ENCODE data around the gene EMC9.
"Not testable (repeated sequence)": the region's sequence is repeated elsewhere in the genome, so short reads cannot be mapped to it uniquely, and the experiment has no call there.

EMC9 gene

DNA sequence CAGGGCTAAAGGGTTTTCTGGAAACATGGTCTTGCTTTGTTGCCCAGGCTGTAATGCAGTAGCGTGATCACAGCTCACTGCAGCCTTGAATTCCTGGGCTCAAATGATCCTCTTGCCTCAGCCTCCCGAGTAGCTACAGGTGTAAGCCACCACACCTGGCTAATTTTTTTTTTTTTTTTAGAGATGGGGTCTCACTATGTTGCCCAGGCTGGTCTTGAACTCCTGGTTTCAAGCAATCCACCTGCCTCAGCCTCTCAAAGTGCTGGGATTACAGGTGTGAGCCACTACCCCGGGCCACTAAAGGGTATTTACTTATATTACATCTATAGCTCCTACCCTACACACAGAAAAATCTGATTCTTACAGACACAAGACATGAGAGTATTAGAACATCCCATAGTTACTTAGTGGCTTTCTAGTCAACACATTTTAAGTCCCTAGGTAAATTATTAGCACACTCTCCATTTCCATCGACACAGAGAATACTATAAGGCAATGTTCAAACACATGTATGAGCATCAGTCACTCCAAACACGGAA is 33.0 kb downstream of the EMC9 start:
- DNase-seq (ENCODE audit: low read depth, low spot score): no peak

GRCh38 chr14:24106672-24107271 is 34.6 kb downstream of the EMC9 start:
- DNase-seq (ENCODE audit: low read depth, low spot score): no peak

GRCh38 chr14:24105609-24106239 is 35.7 kb downstream of the EMC9 start:
- not testable (repeated sequence) for DNase-seq (ENCODE audit: low read depth, low spot score)

DNA sequence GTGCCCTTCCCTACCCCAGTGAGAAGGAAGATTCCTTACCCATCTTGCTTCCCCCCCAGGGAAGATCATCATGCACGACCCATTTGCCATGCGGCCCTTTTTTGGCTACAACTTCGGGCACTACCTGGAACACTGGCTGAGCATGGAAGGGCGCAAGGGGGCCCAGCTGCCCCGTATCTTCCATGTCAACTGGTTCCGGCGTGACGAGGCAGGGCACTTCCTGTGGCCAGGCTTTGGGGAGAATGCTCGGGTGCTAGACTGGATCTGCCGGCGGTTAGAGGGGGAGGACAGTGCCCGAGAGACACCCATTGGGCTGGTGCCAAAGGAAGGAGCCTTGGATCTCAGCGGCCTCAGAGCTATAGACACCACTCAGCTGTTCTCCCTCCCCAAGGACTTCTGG is 37.9 kb downstream of the EMC9 start:
- no peak for DNase-seq (ENCODE audit: low read depth, low spot score)

GRCh38 chr14:24102357-24103048 is 38.9 kb downstream of the EMC9 start:
- no peak for DNase-seq (ENCODE audit: low read depth, low spot score)

- DNase-seq (ENCODE audit: low read depth, low spot score): no peak
Observed at GRCh38 chr14:24100982-24101494, 40.4 kb downstream of the EMC9 start.

DNA sequence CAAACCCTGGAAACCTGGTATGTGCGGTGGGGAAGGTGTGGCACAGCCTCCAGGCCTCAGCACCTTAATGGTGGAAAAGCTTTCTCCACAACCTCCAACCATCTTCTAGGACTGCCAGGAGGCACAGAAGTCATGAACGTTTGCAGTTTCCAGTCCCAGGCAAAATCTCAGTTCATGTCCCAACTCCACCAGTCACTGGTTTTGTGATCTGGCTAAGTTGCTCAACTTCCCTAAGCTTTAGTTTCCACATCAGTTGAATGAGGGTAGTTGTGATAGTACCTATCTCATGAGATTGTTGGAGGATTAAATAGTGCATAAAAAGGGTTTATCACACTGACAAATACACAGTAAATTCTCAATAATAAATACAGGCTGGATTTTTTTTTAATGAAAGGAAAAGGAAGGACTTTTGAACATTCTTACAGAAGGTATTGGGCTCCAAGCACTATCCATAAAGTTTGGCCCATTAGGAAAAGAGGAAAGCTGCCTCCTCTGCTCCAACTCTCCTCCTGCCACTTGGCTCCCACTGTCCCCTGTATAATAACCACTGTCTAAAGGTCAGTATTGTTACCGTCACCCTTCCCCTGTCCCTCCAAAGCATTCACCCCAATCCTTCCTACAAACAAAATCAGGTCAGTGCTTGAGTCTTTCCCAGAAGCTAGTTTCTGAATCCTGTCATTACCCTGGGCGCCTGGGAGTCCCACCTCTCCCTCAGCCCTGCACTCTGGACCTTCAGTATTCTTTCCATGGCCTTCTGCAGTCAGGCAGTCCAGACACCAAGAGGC is 41.0 kb downstream of the EMC9 start:
- DNase-seq (ENCODE audit: low read depth, low spot score): no peak

DNA sequence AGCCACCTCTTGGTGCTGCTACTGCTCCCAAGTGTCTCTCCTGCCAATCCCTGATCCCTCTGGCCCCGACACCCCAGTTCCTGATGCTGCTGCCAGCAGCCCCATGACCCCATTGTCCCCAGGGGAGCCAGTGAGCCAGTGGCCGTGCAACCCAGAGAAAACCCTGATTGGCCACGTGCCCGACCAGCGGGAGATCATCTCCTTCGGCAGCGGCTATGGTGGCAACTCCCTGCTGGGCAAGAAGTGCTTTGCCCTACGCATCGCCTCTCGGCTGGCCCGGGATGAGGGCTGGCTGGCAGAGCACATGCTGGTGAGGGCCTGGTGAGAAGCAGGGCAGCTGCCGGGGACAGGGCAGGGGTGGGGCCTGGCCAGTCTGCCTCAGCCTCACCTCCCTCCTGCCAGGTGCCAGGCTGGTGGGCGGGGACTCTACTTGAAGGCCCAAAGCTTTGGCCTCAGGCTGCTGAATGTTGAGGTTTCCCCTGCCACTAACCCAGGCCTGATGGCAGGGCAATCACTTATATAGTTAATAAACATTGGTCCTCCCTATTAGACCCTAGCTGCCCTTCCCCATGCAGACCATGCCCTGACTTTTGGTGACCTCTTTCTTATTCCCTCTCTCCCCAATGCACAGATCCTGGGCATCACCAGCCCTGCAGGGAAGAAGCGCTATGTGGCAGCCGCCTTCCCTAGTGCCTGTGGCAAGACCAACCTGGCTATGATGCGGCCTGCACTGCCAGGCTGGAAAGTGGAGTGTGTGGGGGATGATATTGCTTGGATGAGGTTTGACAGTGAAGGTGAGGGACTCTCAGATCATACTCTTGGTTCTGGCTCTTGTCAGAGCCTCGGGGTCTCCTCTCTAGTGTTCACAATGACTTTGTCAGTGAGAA is 42.2 kb downstream of the EMC9 start:
- DNase-seq (ENCODE audit: low read depth, low spot score): no peak

- DNase-seq (ENCODE audit: low read depth, low spot score): no peak
Observed at GRCh38 chr14:24098229-24098926, 43.0 kb downstream of the EMC9 start.

DNA sequence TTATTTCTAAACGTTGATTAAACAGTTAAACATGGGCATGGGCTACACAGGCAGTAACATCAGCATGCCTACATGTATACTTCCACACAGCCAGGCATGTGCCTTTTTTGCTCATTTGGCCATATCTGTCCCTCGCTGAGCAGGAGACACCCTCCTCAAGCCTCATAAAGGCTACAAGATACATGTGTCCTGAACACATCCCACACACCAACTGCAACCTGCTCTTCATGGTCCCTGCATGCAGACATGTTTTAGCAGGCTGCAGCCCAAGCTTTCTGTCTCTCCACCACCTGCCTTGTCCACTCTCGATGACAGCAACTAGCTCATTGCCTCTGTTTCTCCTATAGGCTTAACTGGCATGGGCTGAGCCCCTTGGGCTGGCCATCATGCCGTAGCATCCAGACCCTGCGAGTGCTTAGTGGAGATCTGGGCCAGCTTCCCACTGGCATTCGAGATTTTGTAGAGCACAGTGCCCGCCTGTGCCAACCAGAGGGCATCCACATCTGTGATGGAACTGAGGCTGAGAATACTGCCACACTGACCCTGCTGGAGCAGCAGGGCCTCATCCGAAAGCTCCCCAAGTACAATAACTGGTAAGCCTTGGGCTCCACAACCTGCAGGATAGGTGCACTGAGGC is 44.7 kb downstream of the EMC9 start:
- no peak for DNase-seq (ENCODE audit: low read depth, low spot score)

GRCh38 chr14:24095271-24096068 is 45.9 kb downstream of the EMC9 start:
- DNase-seq (ENCODE audit: low read depth, low spot score): no peak

GRCh38 chr14:24094841-24095270 is 46.5 kb downstream of the EMC9 start:
- DNase-seq (ENCODE audit: low read depth, low spot score): no peak

DNA sequence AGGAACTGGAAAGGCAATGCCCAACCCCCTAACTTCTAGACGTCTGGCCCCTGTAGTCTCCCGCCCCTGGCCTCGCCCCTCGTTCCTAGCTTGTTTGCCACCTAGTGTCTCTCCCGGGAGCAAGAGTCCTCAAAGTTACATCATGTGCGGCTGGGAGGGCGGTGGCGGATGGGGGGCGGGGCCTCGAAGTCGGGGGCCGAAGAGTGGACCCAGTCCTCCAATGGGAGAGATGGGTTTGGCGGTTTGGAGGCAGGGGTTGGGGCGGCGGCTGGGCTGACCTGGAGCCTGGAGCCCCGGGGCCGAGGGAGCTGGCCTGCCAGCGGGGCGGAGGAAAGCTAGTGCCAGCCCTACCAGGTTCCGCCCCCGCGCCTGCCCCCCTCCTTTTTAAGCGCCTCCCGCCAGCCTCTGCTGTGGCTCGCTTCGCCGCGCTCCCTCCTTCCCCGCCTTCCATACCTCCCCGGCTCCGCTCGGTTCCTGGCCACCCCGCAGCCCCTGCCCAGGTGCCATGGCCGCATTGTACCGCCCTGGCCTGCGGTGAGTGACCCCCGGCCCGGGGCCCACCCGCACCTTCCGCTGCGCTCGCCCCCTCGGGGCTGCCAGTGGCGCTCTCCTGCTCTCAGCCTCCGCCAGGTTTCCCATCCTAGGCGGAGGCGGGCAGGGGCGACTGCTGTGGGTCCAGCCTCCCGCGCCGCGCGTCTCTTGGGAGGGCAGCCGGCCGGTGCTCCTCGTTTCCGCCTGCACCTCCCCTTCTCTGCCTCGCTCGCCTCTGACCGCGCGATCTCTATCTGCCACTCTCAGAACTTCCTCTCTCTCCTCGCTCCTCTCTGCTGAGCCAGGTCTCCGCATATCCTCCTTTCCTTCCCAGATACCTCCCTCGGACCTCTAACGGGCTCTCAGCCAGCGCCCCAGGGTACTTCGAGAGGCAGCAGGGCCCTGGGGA is 47.2 kb downstream of the EMC9 start, which contains the start of gene PCK2:
Gene PCK2, plus strand, starts transcription at position 411 of the 940 bp plus-strand sequence. Its CDS starts 95 bp downstream, at position 506.
- no peak for DNase-seq (ENCODE audit: low read depth, low spot score)

- DNase-seq (ENCODE audit: low read depth, low spot score): no peak
Observed at GRCh38 chr14:24093207-24093900, 48.0 kb downstream of the EMC9 start.

- DNase-seq (ENCODE audit: low read depth, low spot score): no peak
Observed at GRCh38 chr14:24092505-24093206, 48.7 kb downstream of the EMC9 start.

GRCh38 chr14:24092110-24092504 is 49.3 kb downstream of the EMC9 start:
- DNase-seq (ENCODE audit: low read depth, low spot score): no peak

Measured in smooth muscle cell of the brain vasculature (primary cell).